A549 (cell line): ENCODE data around the gene LAMB1. TPM values are rescaled to one million over a fixed set of nuclear protein-coding genes. Genes with fewer than 3 reads are reported as not detected.

Source experiments
- ATAC-seq, 2 experiments: fragments of 200-7000 bp in 1 of 2; fragments of >200 bp in 1 of 2; cut with Nextera tagmentation in 1 of 2; cut with Tn5 transposase in 1 of 2; 3 replicates each; pipeline versions ENCODE4 v1.8.0 to v1.9.1; 2018 to 2020; ENCODE audit warnings: mild to moderate bottlenecking in 1 of 2, moderate library complexity in 1 of 2
- CTCF ChIA-PET: fragments of 300-600 bp; sonication (Branson Sonifier 250); formaldehyde crosslinking; extraction: SDS; loops from one replicate; lab custom pipeline; 2021; ENCODE audit warnings: antibody characterized with exemption, inconsistent platforms; lab: Yijun Ruan, JAX
- POLR2A ChIA-PET: fragments of 350-600 bp; formaldehyde crosslinking; extraction: SDS; loops from one replicate; lab custom pipeline; 2021; ENCODE audit warnings: antibody characterized with exemption, inconsistent platforms; lab: Yijun Ruan, JAX
- DNase-seq, 2 experiments: peaks; one replicate each; pipeline versions ENCODE4 v3.0.0 to v3.0.0-alpha.2; 2011 to 2016; ENCODE audit warnings: low read depth in 1 of 2, low spot score in 1 of 2
- FAIRE-seq: peaks from 2 replicates; lab custom pipeline; 2011; peaks lifted over from hg19 to GRCh38; lab: Jason Lieb, UNC
- H3K27ac ChIP-seq, 2 experiments: fragments of >200 bp; sonication (Bioruptor Twin); formaldehyde crosslinking; 3 replicates each; pipeline ENCODE4 v1.5.1; 2016 to 2017
- H3K4me1 ChIP-seq: fragments of >200 bp; sonication (Bioruptor Twin); formaldehyde crosslinking; 3 replicates; pipeline ENCODE4 v1.6.1; 2016
- H3K4me2 ChIP-seq: fragments of >200 bp; sonication (Bioruptor Twin); formaldehyde crosslinking; 3 replicates; pipeline ENCODE4 v1.6.1; 2016
- H3K4me3 ChIP-seq: fragments of >200 bp; sonication (Bioruptor Twin); formaldehyde crosslinking; 3 replicates; pipeline ENCODE4 v1.5.1; 2016
- H3K9me3 ChIP-seq: fragments of >200 bp; sonication (Bioruptor Twin); formaldehyde crosslinking; 3 replicates; pipeline ENCODE4 v1.6.1; 2016
- ATOH8 ChIP-seq: fragments of 250-450 bp; sonication (Bioruptor Pico); IDR thresholded peaks from 2 replicates; pipeline ENCODE4 v1.5.0; 2020; ENCODE audit warnings: low read depth, mild to moderate bottlenecking, moderate library complexity
- CBX8 ChIP-seq: fragments of 200-600 bp; sonication (generic); IDR thresholded peaks from 2 replicates; pipeline ENCODE4 v1.6.1; 2016
- CEBPB ChIP-seq, 2 experiments: fragments of >200 bp in 1 of 2; sonication (Bioruptor Twin) in 1 of 2; formaldehyde crosslinking in 1 of 2; IDR thresholded peaks; 2 replicates each; pipeline ENCODE4 v1.6.1; 2012 to 2016
- CHD2 ChIP-seq: fragments of 150-350 bp; IDR thresholded peaks from 2 replicates; pipeline ENCODE4 v1.6.1; 2014; ENCODE audit warnings: low read length; ENCODE audit not compliant: partially characterized antibody
- CTCF ChIP-seq: fragments of >200 bp; sonication (Bioruptor Twin); formaldehyde crosslinking; IDR thresholded peaks from 3 replicates; pipeline ENCODE4 v1.5.1; 2016
- FOSB ChIP-seq: fragments of 250-450 bp; sonication (Bioruptor Pico); IDR thresholded peaks from 2 replicates; pipeline ENCODE4 v1.5.0; 2020; ENCODE audit warnings: mild to moderate bottlenecking, moderate library complexity
- GATA3 ChIP-seq: IDR thresholded peaks from 2 replicates; pipeline ENCODE4 v1.6.1; 2012; ENCODE audit warnings: borderline replicate concordance
- HEYL ChIP-seq: fragments of 250-450 bp; sonication (Bioruptor Pico); IDR thresholded peaks from 2 replicates; pipeline ENCODE4 v1.8.0; 2021; ENCODE audit warnings: mild to moderate bottlenecking, moderate library complexity
- JUN ChIP-seq, 2 experiments: fragments of >200 bp; sonication (Bioruptor Twin); formaldehyde crosslinking; IDR thresholded peaks; 2 replicates in 1 of 2; 3 replicates in 1 of 2; pipeline ENCODE4 v1.6.1; 2016 to 2017
- JUNB ChIP-seq: fragments of >200 bp; sonication (Bioruptor Twin); formaldehyde crosslinking; IDR thresholded peaks from 2 replicates; pipeline ENCODE4 v1.6.1; 2016
- MAFK ChIP-seq: fragments of 450-650 bp; IDR thresholded peaks from 2 replicates; pipeline ENCODE4 v1.6.1; 2014; ENCODE audit not compliant: partially characterized antibody
- NR3C1 ChIP-seq: fragments of >200 bp; sonication (Bioruptor Twin); formaldehyde crosslinking; IDR thresholded peaks from 3 replicates; pipeline ENCODE4 v1.6.1; 2017
- PHF8 ChIP-seq: fragments of 200-600 bp; sonication (generic); IDR thresholded peaks from 2 replicates; pipeline ENCODE4 v1.6.1; 2016; ENCODE audit warnings: low read depth, mild to moderate bottlenecking, antibody characterized with exemption, moderate library complexity, borderline replicate concordance
- POLR2A ChIP-seq: IDR thresholded peaks from 2 replicates; pipeline ENCODE4 v1.6.1; 2012; ENCODE audit warnings: mild to moderate bottlenecking, low read length
- RAD21 ChIP-seq, 2 experiments: fragments of >200 bp in 1 of 2; sonication (Bioruptor Twin) in 1 of 2; formaldehyde crosslinking in 1 of 2; IDR thresholded peaks in 1 of 2; conservative IDR thresholded peaks in 1 of 2; 2 replicates in 1 of 2; 3 replicates in 1 of 2; pipeline ENCODE4 v1.6.1; 2012 to 2018; ENCODE audit warnings: inconsistent platforms in 1 of 2
- RNF2 ChIP-seq: fragments of 200-600 bp; sonication (generic); IDR thresholded peaks from 2 replicates; pipeline ENCODE4 v1.6.1; 2016; ENCODE audit warnings: low read depth, mild to moderate bottlenecking, antibody characterized with exemption, moderate library complexity, borderline replicate concordance
- SMC3 ChIP-seq: fragments of >200 bp; sonication (Bioruptor Twin); formaldehyde crosslinking; IDR thresholded peaks from 3 replicates; pipeline ENCODE4 v1.6.1; 2018; ENCODE audit warnings: inconsistent platforms
- TFCP2L1 ChIP-seq: fragments of 250-450 bp; sonication (Bioruptor Pico); IDR thresholded peaks from 2 replicates; pipeline ENCODE4 v1.5.0; 2021; ENCODE audit warnings: mild to moderate bottlenecking
- USF2 ChIP-seq: fragments of 450-650 bp; IDR thresholded peaks from 2 replicates; pipeline ENCODE4 v1.6.1; 2014; ENCODE audit warnings: antibody characterized with exemption
- ZC3H11A ChIP-seq: fragments of 450-650 bp; IDR thresholded peaks from 2 replicates; pipeline ENCODE4 v1.6.1; 2014; ENCODE audit warnings: antibody characterized with exemption, mild to moderate bottlenecking
- ZSCAN20 ChIP-seq: fragments of 250-450 bp; sonication (Bioruptor Pico); IDR thresholded peaks from 2 replicates; pipeline ENCODE4 v1.8.0; 2022; ENCODE audit warnings: mild to moderate bottlenecking, moderate library complexity
- WGBS: methylation state at CpG from one replicate; pipeline ENCODE4 v1.1.6; 2017; ENCODE audit errors: missing lambda C conversion rate; 5-methylcytosine and 5-hydroxymethylcytosine counted together
- polyA plus RNA-seq, 4 experiments: library from polyadenylated mRNA; depleted of rRNA in 3 of 4; stranded (reverse); fragments of >200 nt; fragmentation: RNase III in 1 of 4; extraction: RNeasy Plus Mini Kit Qiagen cat#74134 plus additional on column Dnase treatment in 1 of 4; gene quantifications; 2 replicates in 3 of 4; 3 replicates in 1 of 4; pipeline ENCODE4 v1.2.3, GENCODE V29; 2011 to 2017
- TF ChIP-seq, protein P1 (sequence below): IDR thresholded peaks from 2 replicates; pipeline ENCODE4 v1.6.1; 2012
- TF ChIP-seq, protein P2 (sequence below): fragments of >200 bp; sonication (Bioruptor Twin); formaldehyde crosslinking; IDR thresholded peaks from 3 replicates; pipeline ENCODE4 v1.6.1; 2016
- TF ChIP-seq, protein P3 (sequence below): IDR thresholded peaks from 2 replicates; pipeline ENCODE4 v1.6.1; 2012

The LAMB1 gene
- polyA plus RNA-seq, 2 of the 4 experiments (the other 2 are of a cell fraction): 142 to 162 TPM

- no peak for ATAC-seq
- ChIA-PET POLR2A (no interaction called here), CTCF (interaction anchor here (0.6 to 5.3 kb wide), 14 partner anchors 10 to 136 kb away, joined by 3 to 46 read pairs (median 5); partner anchors contain the start of gene LAMB1)
- no peak for FAIRE-seq
- no peak for DNase-seq
- WGBS: 59% methylated on average over 4 of the region's 4 CpGs
- TF ChIP-seq NR3C1 (no peak), PHF8 (no peak), JUN (IDR thresholded peaks at IDR 0.05) (no peak), ZSCAN20 (CRISPR knock-in tag) (no peak), RNF2 (no peak), POLR2A (no peak), CHD2 (no peak)
- TF ChIP-seq, protein P1, sequence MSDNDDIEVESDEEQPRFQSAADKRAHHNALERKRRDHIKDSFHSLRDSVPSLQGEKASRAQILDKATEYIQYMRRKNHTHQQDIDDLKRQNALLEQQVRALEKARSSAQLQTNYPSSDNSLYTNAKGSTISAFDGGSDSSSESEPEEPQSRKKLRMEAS: no peak
- Histone ChIP-seq H3K9me3 (no peaks in the 10 kb centered on the region), H3K27ac (peak overlapping the region; percentile 88 to 90; a peak in 5 of 6 replicates), H3K4me2 (peak overlapping the region; percentile 74; the same call in 2 of the 3 replicates), H3K4me3 (no peak overlapping the region), H3K4me1 (peaks cover 55% of the 10 kb centered on the region)
Measured at GRCh38 chr7:108017776-108018151, 14.8 kb upstream of the LAMB1 start.

DNA sequence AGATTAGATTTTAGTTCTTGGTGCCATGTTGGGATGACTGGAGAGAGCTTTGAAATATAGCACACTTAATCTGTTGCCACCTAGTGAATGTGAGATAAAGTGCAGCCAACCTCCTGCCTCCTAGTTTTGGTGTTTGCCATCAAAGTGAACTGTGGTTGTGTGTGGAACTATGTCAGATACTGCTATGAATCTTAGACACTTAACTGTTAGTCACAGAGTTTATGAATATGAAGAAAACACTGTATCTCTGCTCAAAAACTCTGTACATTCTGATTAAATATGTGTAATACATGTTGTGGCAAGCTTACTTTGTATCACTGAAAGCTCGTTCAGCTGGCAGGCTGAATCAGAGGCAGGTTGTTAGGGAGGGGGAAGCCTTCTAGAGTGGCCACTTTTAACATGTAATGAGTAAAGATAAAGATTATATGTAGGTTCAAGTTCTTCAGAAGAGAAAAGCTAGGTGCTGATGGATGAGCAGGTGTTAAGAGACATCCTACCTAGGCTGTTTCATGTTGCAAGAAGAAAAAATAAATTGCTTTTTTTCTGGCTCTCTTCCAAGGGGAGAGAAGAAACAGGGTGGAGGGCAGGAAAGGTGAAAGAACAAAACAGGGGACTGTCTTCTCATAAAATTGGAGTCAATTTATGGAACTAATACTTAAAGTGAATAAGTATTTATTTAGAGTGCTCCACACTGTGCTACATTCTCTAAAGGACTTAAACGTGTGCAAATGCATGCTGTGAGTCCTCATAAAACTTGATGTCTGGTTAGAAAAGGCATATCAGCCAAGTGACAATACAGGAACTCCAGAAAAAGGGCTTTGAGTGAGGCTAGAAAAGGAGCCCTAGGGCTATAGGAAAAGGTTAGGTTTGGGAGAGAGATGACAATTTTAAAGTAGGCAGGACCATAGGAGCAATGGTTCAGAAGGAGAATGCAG lies 14.1 kb upstream of the LAMB1 start:
- FAIRE-seq: peak; percentile 51
- 47% methylated on average over 2 of the region's 2 CpGs for WGBS
- CTCF ChIA-PET: interaction anchor here (0.5 to 5.3 kb wide), 34 partner anchors 8 to 386 kb away, joined by 3 to 46 read pairs (median 4); partner anchors contain the start of gene LAMB1

DNA sequence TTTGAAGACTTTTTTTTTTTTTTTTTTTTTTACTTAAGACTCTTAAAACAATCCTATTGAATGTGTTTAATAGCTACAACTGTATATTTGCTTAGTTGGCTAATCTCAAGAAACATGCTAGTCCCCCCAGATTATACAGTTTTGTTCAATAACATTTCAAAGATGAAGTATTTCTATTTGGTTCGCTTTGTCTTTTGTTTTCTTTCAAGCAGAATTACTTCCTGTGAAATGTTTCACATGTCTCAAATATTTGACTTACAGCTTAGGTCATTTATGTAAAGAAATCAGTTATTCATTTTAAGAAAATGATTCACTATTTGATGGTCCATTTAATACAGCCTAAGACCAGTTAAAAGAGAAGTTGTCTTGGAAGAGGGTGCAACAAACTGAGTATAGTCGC lies 12.8 kb upstream of the LAMB1 start:
- POLR2A ChIA-PET: interaction anchor here (1.1 to 4.5 kb wide), 4 partner anchors 13 to 79 kb away, joined by 3 to 29 read pairs (median 8); partner anchors contain the start of gene LAMB1
- peak overlapping the region; percentile 88 to 90 for H3K27ac ChIP-seq
- DNase-seq (peak in 1 of 2 experiments; percentile 75), FAIRE-seq (no peak), ATAC-seq (peak; percentile 42 to 54; a peak in 5 of 6 replicates)
- peaks cover 72% of the 10 kb centered on the region for H3K4me1 ChIP-seq
- CTCF ChIA-PET: interaction anchor here (1.1 to 5.3 kb wide), 9 partner anchors 11 to 131 kb away, joined by 3 to 46 read pairs (median 7); partner anchors contain the start of gene LAMB1
- H3K4me3 ChIP-seq: peak overlapping the region; percentile 9; the same call in 2 of the 3 replicates
- H3K9me3 ChIP-seq: no peaks in the 10 kb centered on the region
- peak overlapping the region; percentile 74 for H3K4me2 ChIP-seq
- WGBS: 8% methylated on average over 2 of the region's 2 CpGs
- TF ChIP-seq ATOH8 (CRISPR knock-in tag) (no peak), HEYL (CRISPR knock-in tag) (no peak), CBX8 (no peak), USF2 (no peak), FOSB (CRISPR knock-in tag) (no peak), GATA3 (peak; percentile 51; the same call in 1 of the 2 replicates), MAFK (peak; percentile 78), JUNB (peak; percentile 70), TFCP2L1 (CRISPR knock-in tag) (no peak), CEBPB (IDR thresholded peaks at IDR 0.05) (peak; percentile 4 to 39; a peak in 1 of 4 replicates)
- TF ChIP-seq, protein P2, sequence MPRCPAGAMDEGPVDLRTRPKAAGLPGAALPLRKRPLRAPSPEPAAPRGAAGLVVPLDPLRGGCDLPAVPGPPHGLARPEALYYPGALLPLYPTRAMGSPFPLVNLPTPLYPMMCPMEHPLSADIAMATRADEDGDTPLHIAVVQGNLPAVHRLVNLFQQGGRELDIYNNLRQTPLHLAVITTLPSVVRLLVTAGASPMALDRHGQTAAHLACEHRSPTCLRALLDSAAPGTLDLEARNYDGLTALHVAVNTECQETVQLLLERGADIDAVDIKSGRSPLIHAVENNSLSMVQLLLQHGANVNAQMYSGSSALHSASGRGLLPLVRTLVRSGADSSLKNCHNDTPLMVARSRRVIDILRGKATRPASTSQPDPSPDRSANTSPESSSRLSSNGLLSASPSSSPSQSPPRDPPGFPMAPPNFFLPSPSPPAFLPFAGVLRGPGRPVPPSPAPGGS: 0 out of 3 replicates have a peak, but pooled peaks have one; percentile 36

More for the DNA sequence above, 14.1 kb upstream of the LAMB1 start:
- DNase-seq (peak; percentile 40 to 69), ATAC-seq (peak; percentile 78 to 81)
- Histone ChIP-seq H3K4me3 (no peak overlapping the region), H3K9me3 (no peaks in the 10 kb centered on the region), H3K4me1 (peaks cover 58% of the 10 kb centered on the region)
- POLR2A ChIA-PET: interaction anchor here (0.8 to 4.5 kb wide), 2 partner anchors 14 to 78 kb away, joined by 3 to 29 read pairs; partner anchors contain the start of gene LAMB1
- no peak for TF ChIP-seq RNF2
- no peak for TF ChIP-seq ZC3H11A
- TF ChIP-seq, protein P3, sequence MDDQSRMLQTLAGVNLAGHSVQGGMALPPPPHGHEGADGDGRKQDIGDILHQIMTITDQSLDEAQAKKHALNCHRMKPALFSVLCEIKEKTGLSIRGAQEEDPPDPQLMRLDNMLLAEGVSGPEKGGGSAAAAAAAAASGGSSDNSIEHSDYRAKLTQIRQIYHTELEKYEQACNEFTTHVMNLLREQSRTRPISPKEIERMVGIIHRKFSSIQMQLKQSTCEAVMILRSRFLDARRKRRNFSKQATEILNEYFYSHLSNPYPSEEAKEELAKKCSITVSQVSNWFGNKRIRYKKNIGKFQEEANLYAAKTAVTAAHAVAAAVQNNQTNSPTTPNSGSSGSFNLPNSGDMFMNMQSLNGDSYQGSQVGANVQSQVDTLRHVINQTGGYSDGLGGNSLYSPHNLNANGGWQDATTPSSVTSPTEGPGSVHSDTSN: no peak
- peak; percentile 69 for TF ChIP-seq SMC3
- TF ChIP-seq RAD21 (conservative IDR thresholded peaks at IDR 0.05 in 1 of 2, IDR thresholded peaks at IDR 0.05 in 1 of 2): peak; percentile 67 to 70
- peak; percentile 58 for TF ChIP-seq CTCF
- TF ChIP-seq, all 56 proteins: peak for 3
- Histone ChIP-seq H3K4me2 (peak overlapping the region; percentile 74), H3K27ac (peak overlapping the region; percentile 88 to 90)
